GM19025 (cell line): ENCODE data around the gene VSTM4.

Experiments
- ATAC-seq: cut with Tn5 transposase; IDR thresholded peaks from one replicate; pipeline ENCODE4 v1.9.1; 2021; ENCODE audit warnings: mild to moderate bottlenecking, low read depth, moderate library complexity; ENCODE audit not compliant: unreplicated experiment

The VSTM4 gene

DNA sequence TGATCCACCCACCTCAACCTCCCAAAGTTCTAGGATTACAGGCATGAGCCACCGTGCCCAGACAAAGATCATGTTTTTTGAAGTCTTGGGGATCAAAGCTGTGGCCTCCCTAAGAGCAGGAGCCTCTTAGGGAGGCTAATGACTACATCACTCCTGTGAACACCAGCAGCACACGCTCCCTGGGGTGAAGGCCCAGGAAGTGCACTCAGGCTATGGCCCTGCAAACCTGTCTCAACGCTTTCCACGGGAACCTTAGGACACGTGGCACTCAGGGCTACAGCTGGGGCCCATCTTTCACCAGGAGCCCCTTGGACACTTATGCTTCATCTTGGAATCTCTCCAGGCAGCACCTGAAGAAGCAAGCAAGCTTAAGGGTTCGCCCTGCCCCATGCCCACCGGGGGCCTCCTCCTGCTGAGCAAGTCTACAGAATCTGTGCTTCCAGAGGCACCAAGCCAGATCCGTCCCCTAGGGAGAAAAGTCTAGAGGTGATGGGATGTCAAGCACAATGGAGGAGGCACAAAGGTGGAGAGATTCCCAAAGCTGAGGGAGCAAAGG lies 18.4 kb downstream of the VSTM4 start:
- ATAC-seq: no peak

DNA sequence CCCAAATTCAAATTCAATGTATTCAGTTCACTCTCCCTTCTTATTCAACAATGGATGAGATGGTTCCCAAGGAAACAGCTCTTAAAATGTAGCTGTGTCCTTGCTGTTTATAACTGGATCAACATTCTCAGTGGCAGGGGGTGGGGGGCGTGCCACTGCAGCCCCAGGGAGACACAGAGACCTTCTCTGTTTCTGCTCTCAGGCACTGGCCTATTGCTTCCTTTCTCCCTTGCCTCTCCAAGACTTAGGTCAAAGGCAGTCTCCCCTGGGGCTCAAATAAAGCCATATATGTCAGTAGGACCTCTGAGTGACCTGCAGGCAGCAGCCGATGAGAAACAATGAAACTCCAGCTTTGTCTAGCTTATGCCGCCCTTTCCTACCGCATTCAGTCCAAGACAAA lies 20.7 kb downstream of the VSTM4 start:
- no peak for ATAC-seq

- no peak for ATAC-seq
These were observed 21.4 kb downstream of the VSTM4 start for GRCh38 chr10:49093922-49094321.

GRCh38 chr10:49092477-49092876 lies 22.8 kb downstream of the VSTM4 start:
- ATAC-seq: no peak

DNA sequence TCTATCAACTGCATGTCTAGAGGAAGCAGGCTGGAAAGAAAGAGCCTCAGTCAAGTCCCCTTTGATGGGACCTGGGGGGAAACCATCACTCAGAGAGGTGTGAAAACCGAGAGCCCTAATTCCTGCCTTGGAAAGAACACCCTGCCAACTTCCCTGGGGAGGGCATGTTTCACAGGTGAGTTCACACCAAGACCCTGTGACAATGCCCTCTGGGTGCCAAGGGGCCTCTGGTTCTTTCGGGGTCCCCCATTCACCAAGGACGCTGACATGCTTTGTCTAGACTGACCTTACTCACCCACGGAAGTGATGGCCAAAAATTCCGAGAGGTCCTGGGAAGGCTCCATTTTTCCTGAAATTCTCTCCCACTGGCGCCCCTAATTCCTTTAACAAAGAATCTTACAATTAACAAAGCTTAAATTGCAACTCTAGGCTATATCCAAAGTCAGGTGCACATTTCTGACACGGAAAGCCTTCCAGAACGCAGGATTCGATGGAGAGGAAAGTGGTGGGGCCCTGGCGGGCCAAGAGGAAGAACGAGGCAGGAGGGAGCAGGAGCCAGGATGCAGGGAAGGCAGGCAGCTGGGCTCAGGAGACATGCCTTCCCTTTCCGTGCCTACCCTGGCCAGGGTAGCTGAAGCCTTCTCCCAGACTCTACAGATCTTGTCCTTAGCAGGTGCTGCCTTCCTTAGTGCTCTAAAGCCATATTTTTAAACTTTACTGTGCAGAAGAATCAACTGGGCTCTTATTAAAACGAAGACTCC lies 23.7 kb downstream of the VSTM4 start:
- no peak for ATAC-seq

DNA sequence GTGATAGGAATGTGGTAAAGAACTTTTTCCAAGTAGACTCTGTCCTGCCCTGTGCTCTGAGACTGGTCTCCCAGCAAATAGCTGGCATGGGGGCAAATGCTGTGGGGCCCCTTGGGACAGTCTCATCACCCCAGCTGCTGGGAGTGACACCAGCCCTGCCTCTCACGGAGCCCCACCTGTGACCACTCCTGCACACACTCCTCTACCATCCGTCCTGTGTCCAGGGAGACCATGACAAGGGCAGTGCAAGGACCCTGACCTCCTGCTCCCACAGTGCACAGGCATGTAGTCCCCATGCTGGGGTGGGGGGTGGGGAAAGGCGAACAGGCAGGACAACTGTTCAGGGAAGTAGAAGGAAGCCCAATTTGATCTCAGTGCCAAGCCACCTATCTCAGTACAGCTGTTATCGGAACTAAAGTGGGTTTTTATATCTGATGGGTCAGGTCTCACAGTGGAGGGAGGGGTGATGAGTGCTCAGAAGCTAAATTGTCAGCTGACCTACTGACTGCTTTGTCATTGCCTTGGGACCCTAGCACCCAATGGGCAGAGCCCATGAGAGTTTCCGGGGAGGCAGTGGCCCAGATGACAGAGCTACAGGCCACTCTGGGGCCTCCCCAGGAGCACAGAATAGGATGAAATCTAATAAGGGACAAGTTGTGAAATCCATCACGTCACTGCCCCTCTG lies 24.5 kb downstream of the VSTM4 start:
- ATAC-seq: no peak

- ATAC-seq: no peak
These were observed 25.1 kb downstream of the VSTM4 start for GRCh38 chr10:49090189-49090575.

DNA sequence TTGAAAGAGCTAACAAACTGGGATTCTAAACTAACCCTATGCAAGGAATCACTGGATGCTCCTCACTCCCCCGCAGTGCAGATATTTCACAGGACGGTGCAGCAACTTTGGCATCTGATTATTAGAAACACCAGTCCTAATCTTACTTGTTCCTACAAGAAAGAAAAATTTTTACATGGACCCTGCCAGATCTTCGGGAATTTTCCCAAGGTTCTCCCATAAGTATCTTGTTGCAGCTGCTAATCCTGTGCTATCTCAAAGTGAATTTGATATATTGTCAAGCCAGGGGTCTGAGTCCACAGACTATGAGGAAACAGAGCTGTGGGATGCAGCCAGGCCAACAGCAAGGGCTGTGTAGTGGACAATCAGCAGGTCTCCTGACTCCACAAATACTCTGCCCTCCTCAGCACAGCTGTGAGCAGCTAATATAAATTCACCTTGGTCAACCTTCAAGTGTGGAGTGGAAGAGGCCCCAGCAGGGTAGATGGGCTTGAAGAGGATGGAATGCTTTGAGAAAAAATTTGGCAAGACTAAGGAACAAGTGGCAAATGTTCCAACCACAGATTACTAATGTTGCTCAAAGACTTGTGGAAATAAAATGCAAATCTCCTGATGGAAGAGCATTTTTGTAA lies 25.6 kb downstream of the VSTM4 start:
- ATAC-seq: no peak

- no peak for ATAC-seq
These were observed 26.2 kb downstream of the VSTM4 start for GRCh38 chr10:49089152-49089551.

- ATAC-seq: no peak
These were observed 28.4 kb downstream of the VSTM4 start for GRCh38 chr10:49086889-49087288.

DNA sequence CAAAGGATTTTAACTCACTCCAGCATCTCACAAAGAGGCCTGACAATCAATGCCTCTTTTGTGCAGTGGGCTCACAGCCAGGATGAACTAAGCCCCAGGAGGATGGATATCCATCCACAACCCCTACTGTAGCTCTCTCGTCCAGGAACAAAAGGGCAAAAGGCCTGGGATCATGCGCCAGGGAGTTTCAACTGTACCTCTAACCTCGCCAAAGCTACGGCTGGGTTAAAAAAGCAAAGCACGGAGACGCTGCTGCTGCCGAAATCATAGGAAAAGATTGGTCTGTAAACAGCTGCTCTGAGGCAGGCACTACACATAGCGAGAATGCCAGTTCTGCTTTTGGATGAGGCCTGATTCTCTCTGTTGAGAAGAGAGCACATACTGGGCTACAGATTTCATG lies 32.1 kb downstream of the VSTM4 start:
- ATAC-seq: no peak

DNA sequence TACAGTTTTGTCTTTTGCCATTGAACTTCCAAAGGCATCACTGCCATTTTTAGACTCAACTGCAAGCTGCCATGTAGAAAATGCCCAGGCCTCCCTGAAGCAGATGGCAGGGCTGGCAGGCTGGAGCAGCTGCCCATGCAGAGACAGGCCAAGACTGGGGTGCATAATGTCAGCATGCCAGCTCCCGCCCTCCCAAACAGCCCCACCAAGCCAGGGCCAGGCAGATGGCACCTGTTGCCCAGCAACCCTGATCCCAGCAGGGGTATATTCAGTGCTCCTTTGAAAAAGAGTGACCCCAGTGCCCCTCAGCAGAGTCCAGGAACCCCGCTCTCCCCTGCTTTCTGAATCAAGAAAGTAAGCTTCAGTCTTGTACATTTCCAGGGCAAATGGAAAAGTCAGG lies 32.6 kb downstream of the VSTM4 start:
- ATAC-seq: no peak

DNA sequence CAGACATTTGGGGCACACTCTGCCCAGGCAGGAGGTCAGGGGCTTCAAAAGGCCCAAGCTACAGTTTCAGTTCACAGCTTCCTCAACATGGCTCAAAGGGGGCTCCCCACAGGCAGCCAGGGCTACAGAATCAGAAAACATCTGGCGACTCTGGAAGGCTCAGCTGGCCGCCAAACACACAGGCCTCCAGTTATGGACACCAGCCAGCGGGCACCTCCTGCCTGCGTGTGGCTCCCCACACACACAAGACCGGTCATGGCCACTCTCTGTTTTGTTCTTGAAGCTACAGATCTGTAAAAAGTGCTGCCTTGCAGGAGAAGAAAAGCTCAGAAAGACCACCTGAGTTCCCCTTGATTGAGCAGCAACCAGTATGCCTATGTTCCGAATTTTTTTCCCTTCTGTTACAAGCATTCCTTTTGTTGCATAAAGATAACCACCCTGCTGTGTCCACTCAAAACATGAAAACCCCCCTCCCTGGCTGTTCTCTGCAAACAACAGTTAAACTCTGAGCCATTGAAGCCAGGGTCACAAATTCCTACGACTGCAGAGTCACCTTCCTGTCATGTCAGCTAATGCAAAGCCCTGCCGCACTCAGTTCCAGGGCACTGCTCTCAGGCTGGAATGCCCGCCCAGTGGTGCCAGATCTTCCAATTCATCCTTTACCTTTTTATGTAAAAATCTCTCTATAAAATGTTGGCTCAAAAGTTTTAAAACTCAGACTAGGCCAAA lies 33.6 kb downstream of the VSTM4 start:
- no peak for ATAC-seq

- no peak for ATAC-seq
These were observed 34.4 kb downstream of the VSTM4 start for GRCh38 chr10:49080965-49081364.

DNA sequence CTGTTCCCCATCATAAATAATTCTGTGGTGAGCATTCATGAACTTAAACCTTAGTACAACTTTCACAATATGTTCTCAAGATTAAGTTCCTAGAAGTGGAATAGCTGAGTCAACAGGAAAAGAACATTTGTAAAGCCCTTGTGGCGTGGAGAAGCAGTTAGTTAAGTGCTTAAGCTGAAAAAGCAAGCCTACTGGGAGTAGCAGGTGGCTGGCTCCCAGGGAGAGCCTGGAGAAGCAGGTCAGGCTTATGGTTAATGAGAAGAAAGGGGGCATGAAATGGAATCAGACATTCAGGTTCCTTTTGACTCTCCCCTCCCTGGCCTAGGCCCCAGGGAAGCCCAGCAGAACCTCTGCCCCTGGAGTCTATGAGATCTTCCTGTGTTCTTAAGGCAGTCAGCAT lies 35.3 kb downstream of the VSTM4 start:
- no peak for ATAC-seq

DNA sequence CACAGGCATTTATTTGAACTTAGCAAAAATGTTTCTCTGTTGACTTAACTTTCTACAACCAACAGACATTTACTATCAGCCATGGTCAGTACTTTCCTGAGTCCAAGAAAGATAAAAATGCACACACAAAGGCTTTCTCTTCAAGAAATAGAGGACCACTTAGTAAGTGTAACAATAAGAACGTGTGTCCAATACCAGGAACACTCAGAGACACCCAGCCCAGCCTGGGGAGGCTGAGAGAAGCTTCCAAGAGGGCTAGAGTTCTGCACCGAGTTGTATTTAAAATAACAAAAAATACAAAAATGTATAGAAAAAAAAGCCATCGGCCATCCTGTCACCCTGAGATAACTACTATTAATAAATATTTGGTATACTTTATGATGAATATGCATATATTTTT lies 35.8 kb downstream of the VSTM4 start:
- no peak for ATAC-seq

DNA sequence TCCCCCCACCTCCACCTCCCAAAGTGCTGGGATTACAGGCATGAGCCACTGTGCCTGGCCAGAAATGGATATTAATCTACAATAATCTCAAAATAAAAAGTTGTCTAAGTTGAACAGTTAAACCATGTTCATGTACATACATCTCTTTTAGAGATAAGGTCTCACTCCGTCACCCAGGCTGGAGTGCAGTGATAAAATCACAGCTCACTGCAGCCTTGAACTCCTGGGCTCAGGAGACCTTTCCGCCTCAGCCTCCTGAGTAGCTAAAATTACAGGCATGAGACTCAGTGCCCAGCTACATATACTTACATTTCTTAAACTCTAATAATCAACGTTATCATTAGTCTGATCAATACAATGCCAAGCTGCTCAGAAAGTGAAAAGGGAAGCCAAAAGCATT lies 36.2 kb downstream of the VSTM4 start:
- ATAC-seq: no peak

DNA sequence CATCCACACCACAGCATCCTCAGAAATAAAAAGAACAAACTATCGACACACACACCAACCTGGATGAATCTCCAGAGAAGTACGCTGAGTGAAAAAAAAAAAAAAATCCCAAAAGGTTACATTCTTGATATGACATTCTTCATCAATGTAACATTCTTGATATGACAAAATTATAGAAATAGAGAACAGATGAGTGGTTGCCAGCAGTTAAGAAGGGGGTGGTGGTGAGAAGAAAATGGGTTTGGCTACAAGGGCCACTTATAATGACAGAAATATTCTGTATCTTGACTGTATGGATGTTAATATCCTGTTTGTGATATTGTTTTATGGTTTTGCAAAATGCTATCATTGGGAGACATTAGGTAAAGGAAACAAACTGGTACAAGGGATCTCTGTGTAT lies 36.9 kb downstream of the VSTM4 start:
- no peak for ATAC-seq

DNA sequence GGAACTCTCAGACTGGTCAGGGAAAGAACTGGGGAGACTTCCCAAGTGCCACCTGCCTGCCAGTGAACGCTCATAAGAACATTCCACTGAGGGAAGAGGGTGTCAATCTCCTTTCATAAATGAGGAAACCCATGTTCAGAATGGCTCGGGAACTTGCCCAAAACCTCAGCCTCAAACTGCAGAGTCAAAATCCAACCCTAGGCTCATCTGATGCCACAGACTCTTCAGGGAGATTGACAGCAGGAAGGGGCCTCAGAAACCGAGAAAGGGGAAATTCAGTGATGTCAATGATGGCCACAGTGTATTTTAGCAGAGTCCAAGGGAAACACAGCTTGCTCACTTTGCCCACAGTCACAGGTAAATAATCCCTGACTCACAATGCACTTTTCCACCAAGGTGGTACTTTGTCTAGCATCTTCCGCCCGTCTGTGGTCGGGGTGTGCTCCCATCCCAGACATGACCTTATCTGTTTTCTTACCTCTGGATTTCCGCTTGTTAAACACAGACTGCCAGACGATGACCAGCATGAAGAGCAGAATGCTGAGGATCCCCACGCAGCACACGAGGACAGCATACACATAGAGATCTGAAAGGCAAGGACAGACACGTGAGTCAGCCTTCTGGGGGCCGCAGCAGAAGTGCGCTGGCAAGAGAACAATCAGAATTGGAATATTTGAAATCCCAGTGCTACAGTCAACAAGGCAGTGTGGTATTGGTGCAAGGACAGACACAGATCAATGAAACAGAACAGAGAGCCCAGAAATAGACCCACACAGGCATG lies 38.4 kb downstream of the VSTM4 start:
- ATAC-seq: peak; percentile 73

DNA sequence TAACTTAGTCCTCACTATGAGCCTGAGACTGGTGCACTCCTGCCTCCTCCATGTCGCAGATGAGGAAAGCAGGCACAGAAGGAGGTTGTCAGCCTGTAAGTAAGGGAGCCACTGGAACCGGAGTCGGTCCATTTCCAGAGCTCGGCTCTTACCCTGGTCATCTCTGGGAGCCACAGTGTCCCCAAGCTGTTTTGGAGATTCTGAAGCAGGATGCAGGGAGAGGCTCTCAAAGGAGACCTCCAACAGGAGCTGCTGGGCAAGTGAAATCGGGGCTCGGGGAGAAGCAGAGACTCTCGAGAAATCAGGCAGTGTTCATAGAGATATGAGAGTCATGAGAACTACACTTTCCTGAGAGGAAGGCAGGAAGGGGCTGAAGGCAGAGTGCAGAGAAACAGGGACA lies 39.0 kb downstream of the VSTM4 start:
- peak; percentile 10 for ATAC-seq
